Body of pancreas (tissue), 4 donors: ENCODE data around the gene BIVM. TPM values are rescaled to one million over a fixed set of nuclear protein-coding genes. Genes with fewer than 3 reads are reported as not detected.
A peak's percentile ranks its signal among the peaks of the same experiment; 100 is the strongest.

Experiments
- ATAC-seq: fragments of 150-250 bp; one replicate; pipeline ENCODE4 v1.9.1; 2016
- DNase-seq, 4 donors: peaks; one replicate each; pipeline ENCODE4 v3.0.0-alpha.2; 2019
- H3K27ac ChIP-seq, 4 donors: fragments of 200-600 bp; sonication (generic); 1 replicate in 3 of 4; 2 replicates in 1 of 4; pipeline versions ENCODE4 v1.5.1 to v1.6.1; 2016 to 2019; ENCODE audit warnings: mild to moderate bottlenecking in 1 of 4, mixed read lengths in 1 of 4, moderate library complexity in 1 of 4
- H3K27me3 ChIP-seq, 2 donors: fragments of 200-600 bp; sonication (generic); one replicate each; pipeline ENCODE4 v1.6.0; 2016; ENCODE audit warnings: mild to moderate bottlenecking in 1 of 2
- H3K36me3 ChIP-seq, 2 donors: fragments of 200-600 bp; sonication (generic); replicated peaks in 1 of 2; 2 replicates each; pipeline ENCODE4 v1.5.1; 2016; ENCODE audit warnings: low read depth in 2 of 2; ENCODE audit not compliant: insufficient read depth in 1 of 2
- H3K4me1 ChIP-seq: fragments of 200-600 bp; sonication (generic); one replicate; pipeline ENCODE4 v1.6.0; 2016
- H3K4me3 ChIP-seq, 2 donors: fragments of 200-600 bp; sonication (generic); 1 replicate in 1 of 2; 2 replicates in 1 of 2; pipeline ENCODE4 v1.5.1; 2016 to 2019
- H3K9me3 ChIP-seq, 3 donors: fragments of 200-600 bp; sonication (generic); 1 replicate in 2 of 3; 2 replicates in 1 of 3; pipeline ENCODE4 v1.5.1; 2016
- CTCF ChIP-seq, 7 experiments: fragments of 450-650 bp in 4 of 7; fragments of 200-600 bp in 3 of 7; sonication (generic) in 3 of 7; IDR thresholded peaks; one replicate each; pipeline ENCODE4 v1.5.1; 2016 to 2019; ENCODE audit warnings: antibody characterized with exemption in 7 of 7
- POLR2A ChIP-seq, 3 donors: fragments of 450-650 bp; IDR thresholded peaks; one replicate each; pipeline ENCODE4 v1.6.1; 2016; ENCODE audit warnings: antibody characterized with exemption in 3 of 3, mild to moderate bottlenecking in 2 of 3
- WGBS, 2 donors: methylation state at CpG; one replicate each; pipeline ENCODE4 v1.1.5; 2017; 5-methylcytosine and 5-hydroxymethylcytosine counted together
- intact Hi-C: fragments of 100-400 bp; cut with DNase I; formaldehyde crosslinking; loops from one replicate; pipeline ENCODE4 v1.15.1; 2023
- total RNA-seq, 2 donors: library from RNA; depleted of rRNA; stranded (reverse); fragments of >200 nt; gene quantifications; one replicate each; pipeline ENCODE4 v1.1.0, GENCODE V29; 2016

BIVM gene
- total RNA-seq, 2 donors from 2014 or later = 15.8 to 18.9 TPM

DNA sequence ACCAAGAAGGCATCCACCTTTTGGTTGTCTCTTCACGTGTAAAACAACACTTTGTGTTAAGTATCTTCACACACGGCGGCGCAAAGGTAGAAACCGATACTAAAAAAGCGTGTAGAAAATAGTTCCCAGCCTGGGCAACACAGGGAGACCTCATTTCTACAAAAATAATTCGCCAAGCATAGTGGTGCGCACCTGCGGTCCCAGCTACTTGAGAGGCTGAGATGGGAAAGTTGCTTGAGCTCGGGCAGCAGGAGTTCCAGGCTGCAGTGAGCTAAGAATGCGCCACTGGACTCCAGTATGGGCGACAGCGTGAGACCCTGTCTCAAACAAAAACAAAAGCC is 46.3 kb downstream of the BIVM start:
- no peaks in the 10 kb centered on the region for H3K9me3 ChIP-seq
- H3K4me1 ChIP-seq = peaks cover 19% of the 10 kb centered on the region
- H3K4me3 ChIP-seq = peak overlapping the region; percentile 51 to 69
- peak overlapping the region; percentile 94 to 96 (median 95) for H3K27ac ChIP-seq
- TF ChIP-seq CTCF (IDR thresholded peaks at IDR 0.05) (no peak), POLR2A (IDR thresholded peaks at IDR 0.05) (no peak)
- WGBS, 2 donors = 1 to 2% methylated on average over 13 of the region's 13 CpGs
- no peaks in the 10 kb centered on the region for H3K36me3 ChIP-seq
- DNase-seq (no peak), ATAC-seq (peak; percentile 23)
- intact Hi-C loops = no loop called here
- H3K27me3 ChIP-seq = no peaks in the 10 kb centered on the region

DNA sequence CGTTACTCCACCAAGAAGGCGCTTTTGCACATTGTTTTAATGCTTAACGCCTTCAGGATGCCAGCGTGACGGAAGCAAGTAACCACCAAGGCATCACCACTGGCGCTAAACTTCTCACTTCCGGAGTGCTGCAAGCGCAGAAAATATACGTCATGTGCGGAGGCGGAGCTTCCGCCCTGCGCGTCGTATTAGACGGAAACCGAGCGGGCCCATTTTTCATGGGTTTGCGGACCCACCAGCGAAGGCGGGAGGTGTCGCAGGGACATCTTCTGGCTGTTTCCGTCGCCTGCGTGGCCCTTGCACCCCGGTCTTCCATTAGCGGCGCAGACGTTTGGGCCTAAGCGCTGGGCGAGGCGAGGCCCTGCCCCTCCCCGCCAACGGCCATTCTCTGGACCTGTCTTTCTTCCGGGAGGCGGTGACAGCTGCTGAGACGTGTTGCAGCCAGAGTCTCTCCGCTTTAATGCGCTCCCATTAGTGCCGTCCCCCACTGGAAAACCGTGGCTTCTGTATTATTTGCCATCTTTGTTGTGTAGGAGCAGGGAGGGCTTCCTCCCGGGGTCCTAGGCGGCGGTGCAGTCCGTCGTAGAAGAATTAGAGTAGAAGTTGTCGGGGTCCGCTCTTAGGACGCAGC is 46.8 kb downstream of the BIVM start, which contains the start of gene ERCC5:
ERCC5 (plus strand) TSS at position 403 of the 631 bp plus-strand sequence. CDS start 235 bp downstream, outside the sequence.
- Histone ChIP-seq H3K9me3 (no peaks in the 10 kb centered on the region), H3K36me3 (no peaks in the 10 kb centered on the region), H3K27ac (peak within 1 kb of the TSS; percentile 94 to 96 (median 95)), H3K4me1 (peaks cover 19% of the 10 kb centered on the region), H3K4me3 (peak within 1 kb of the TSS; percentile 51 to 69), H3K27me3 (no peaks in the 10 kb centered on the region)
- intact Hi-C loops = no loop called here
- peak; percentile 95 for ATAC-seq
- peak; percentile 93 to 96 (median 94) for DNase-seq
- WGBS, 2 donors = 0% methylated on average over 39 to 49 of the region's 49 CpGs
- TF ChIP-seq CTCF (IDR thresholded peaks at IDR 0.05) (peak in 3 of 7 experiments; percentile 6 to 30 (median 8)), POLR2A (IDR thresholded peaks at IDR 0.05) (peak; percentile 82 to 95 (median 93))

GRCh38 chr13:102846261-102847015 is 47.5 kb downstream of the BIVM start:
- no peaks in the 10 kb centered on the region for H3K27me3 ChIP-seq
- H3K36me3 ChIP-seq = no peaks in the 10 kb centered on the region
- no peaks in the 10 kb centered on the region for H3K9me3 ChIP-seq
- intact Hi-C loops = no loop called here
- peak overlapping the region; percentile 51 to 69 for H3K4me3 ChIP-seq
- ATAC-seq (peak; percentile 28), DNase-seq (peak; percentile 23 to 52 (median 42))
- 0% methylated on average over 18 to 31 of the region's 31 CpGs for WGBS, 2 donors
- H3K4me1 ChIP-seq = peaks cover 19% of the 10 kb centered on the region
- peak overlapping the region; percentile 94 to 96 (median 95) for H3K27ac ChIP-seq
- TF ChIP-seq POLR2A (IDR thresholded peaks at IDR 0.05) = no peak
- peak in 1 of 7 experiments; percentile 30 for TF ChIP-seq CTCF (IDR thresholded peaks at IDR 0.05)

- H3K4me3 ChIP-seq = peak overlapping the region in 1 of 2 donors; percentile 69
- H3K27me3 ChIP-seq = no peaks in the 10 kb centered on the region
- peak overlapping the region in 2 of 4 donors; percentile 96 for H3K27ac ChIP-seq
- intact Hi-C loops = no loop called here
- ATAC-seq (no peak), DNase-seq (peak in 1 of 4 donors; percentile 13)
- no peaks in the 10 kb centered on the region for H3K36me3 ChIP-seq
- 9 to 13% methylated on average over 12 of the region's 12 CpGs for WGBS, 2 donors
- peaks cover 19% of the 10 kb centered on the region for H3K4me1 ChIP-seq
- H3K9me3 ChIP-seq = no peaks in the 10 kb centered on the region
- TF ChIP-seq POLR2A (IDR thresholded peaks at IDR 0.05) = no peak
- TF ChIP-seq CTCF (IDR thresholded peaks at IDR 0.05) = peak in 6 of 7 experiments; percentile 56 to 82 (median 74)
Observed at GRCh38 chr13:102847272-102848234, 48.6 kb downstream of the BIVM start.
